PC-9 (cell line): ENCODE results near the gene LCE2C. TPM values are rescaled to one million over a fixed set of nuclear protein-coding genes. Genes with fewer than 3 reads are reported as not detected.
"Not testable (repeated sequence)": the region's sequence is repeated elsewhere in the genome, so short reads cannot be mapped to it uniquely, and the experiment has no call there.

Experiments used
- Bru-seq: library from RNA; stranded (reverse); fragments of 400-500 nt; gene quantifications from one replicate; lab custom pipeline; 2021; lab: Mats Ljungman, UMichigan
- BruChase-seq, 2 experiments: library from RNA; stranded (reverse); fragments of 400-500 nt; gene quantifications; one replicate each; lab custom pipeline; 2021; lab: Mats Ljungman, UMichigan
- BruUV-seq: library from RNA; stranded (reverse); fragments of 400-500 nt; replicated peaks from 2 replicates; lab custom pipeline; 2021; lab: Mats Ljungman, UMichigan
- CTCF ChIA-PET: fragments of 300-600 bp; sonication (Branson Sonifier 250); formaldehyde crosslinking; loops from one replicate; lab custom pipeline; 2022; ENCODE audit warnings: antibody characterized with exemption; lab: Charles Lee
- POLR2A ChIA-PET: fragments of 300-600 bp; sonication (Branson Sonifier 250); formaldehyde crosslinking; loops from one replicate; lab custom pipeline; 2022; ENCODE audit warnings: antibody characterized with exemption; ENCODE audit not compliant: unreplicated experiment; lab: Charles Lee
- DNase-seq, 2 experiments: peaks; one replicate each; pipeline versions ENCODE4 v3.0.0 to v3.0.0-alpha.2; 2015 to 2022; ENCODE audit warnings: mixed read lengths in 1 of 2
- H2AFZ ChIP-seq: fragments of 200-600 bp; sonication (generic); 2 replicates; pipeline ENCODE4 v1.8.1; 2017; ENCODE audit warnings: antibody characterized with exemption
- H3F3A ChIP-seq: fragments of 200-600 bp; sonication (generic); 2 replicates; pipeline ENCODE4 v1.8.1; 2017; ENCODE audit warnings: antibody characterized with exemption, mild to moderate bottlenecking, low read depth; ENCODE audit not compliant: insufficient read depth
- H3K27ac ChIP-seq: fragments of 200-600 bp; sonication (generic); 2 replicates; pipeline ENCODE4 v1.6.1; 2016; ENCODE audit warnings: mixed run types
- H3K27me3 ChIP-seq: fragments of 200-600 bp; sonication (generic); 2 replicates; pipeline ENCODE4 v1.6.1; 2016; ENCODE audit warnings: low read depth, mixed run types; ENCODE audit not compliant: insufficient read depth
- H3K36me3 ChIP-seq: fragments of 200-600 bp; sonication (generic); 2 replicates; pipeline ENCODE4 v1.6.1; 2016; ENCODE audit warnings: low read depth, mixed run types
- H3K4me1 ChIP-seq: fragments of 200-600 bp; sonication (generic); replicated peaks from 2 replicates; pipeline ENCODE4 v1.6.1; 2016; ENCODE audit warnings: mixed run types; ENCODE audit not compliant: insufficient read depth
- H3K4me2 ChIP-seq: fragments of 200-600 bp; sonication (generic); 2 replicates; pipeline ENCODE4 v1.6.1; 2017; ENCODE audit warnings: mixed run types
- H3K4me3 ChIP-seq: fragments of 200-600 bp; sonication (generic); 2 replicates; pipeline ENCODE4 v1.6.1; 2016; ENCODE audit warnings: mixed run types
- H3K79me2 ChIP-seq: fragments of 200-600 bp; sonication (generic); 2 replicates; pipeline ENCODE4 v1.6.1; 2017; ENCODE audit warnings: low read depth, mixed run types
- H3K9me2 ChIP-seq: fragments of 200-600 bp; sonication (generic); 2 replicates; pipeline ENCODE4 v1.8.1; 2017; ENCODE audit warnings: mild to moderate bottlenecking; ENCODE audit not compliant: insufficient read depth
- H3K9me3 ChIP-seq: fragments of 200-600 bp; sonication (generic); 2 replicates; pipeline ENCODE4 v1.8.1; 2016; ENCODE audit warnings: low read depth; ENCODE audit not compliant: insufficient read depth
- H4K20me1 ChIP-seq: fragments of 200-600 bp; sonication (generic); 2 replicates; pipeline ENCODE4 v1.8.1; 2017; ENCODE audit not compliant: insufficient read depth
- EZH2 ChIP-seq: fragments of 200-600 bp; sonication (generic); IDR thresholded peaks from 2 replicates; pipeline ENCODE4 v1.8.0; 2017; ENCODE audit warnings: antibody characterized with exemption, low read depth
- intact Hi-C: fragments of 100-400 bp; cut with micrococcal nuclease; formaldehyde crosslinking; loops from one replicate; pipeline ENCODE4 v1.10.0; 2022; ENCODE audit not compliant: unreplicated experiment
- long read RNA-seq: library from polyadenylated mRNA; stranded (forward); transcript quantifications from one replicate; pipeline ENCODE4 v2.0.0, GENCODE V29; 2022
- total RNA-seq: library from RNA; stranded (reverse); gene quantifications from 2 replicates; pipeline ENCODE4 v1.2.3, GENCODE V29; 2021
- TF ChIP-seq, protein P1 (sequence below): fragments of 200-600 bp; sonication (generic); conservative IDR thresholded peaks from 2 replicates; pipeline ENCODE4 v1.6.1; 2017; ENCODE audit warnings: mixed run types, antibody characterized with exemption, mild to moderate bottlenecking, moderate library complexity

The LCE2C gene, protein sequence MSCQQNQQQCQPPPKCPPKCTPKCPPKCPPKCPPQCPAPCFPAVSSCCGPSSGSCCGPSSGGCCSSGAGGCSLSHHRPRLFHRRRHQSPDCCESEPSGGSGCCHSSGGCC
- not detected in 2 replicates for total RNA-seq
- not detected for Bru-seq, nascent RNA
- BruChase-seq, experiment 1, labeled RNA remaining after a 2-hour chase = not detected
- not detected for BruChase-seq, experiment 2, labeled RNA remaining after a 6-hour chase
- long read RNA-seq = 0 reads

DNA sequence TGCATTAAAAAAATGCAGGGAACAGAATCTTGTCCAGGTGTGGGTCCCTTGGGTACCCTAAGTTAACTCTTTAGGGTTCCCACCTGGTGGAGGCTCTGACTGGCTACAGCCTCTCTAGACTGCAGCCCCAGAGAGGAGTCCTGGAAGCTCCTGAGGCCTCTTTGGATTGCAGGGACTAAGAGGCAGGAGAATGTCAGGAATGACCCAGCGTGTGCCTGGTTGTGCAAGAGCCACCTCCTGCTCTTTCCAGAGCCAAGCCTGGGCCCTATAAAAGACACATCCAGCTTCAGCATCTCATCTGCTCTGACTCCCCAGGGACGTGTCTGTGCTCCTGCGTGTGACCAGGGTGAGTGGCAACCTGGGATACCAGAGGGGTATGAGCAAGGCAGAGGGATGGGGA is at the start of gene LCE2C:
TSS of gene LCE2C (plus strand) at position 297 of the 400 bp plus-strand sequence. CDS start 737 bp downstream, outside the sequence.
- CTCF ChIA-PET, POLR2A ChIA-PET, H3K9me3 ChIP-seq, intact Hi-C loops, H3K27ac ChIP-seq, H4K20me1 ChIP-seq, H3K79me2 ChIP-seq, H3K36me3 ChIP-seq, H3K4me3 ChIP-seq, H3K9me2 ChIP-seq, DNase-seq, H3F3A ChIP-seq, H3K4me2 ChIP-seq, H3K4me1 ChIP-seq, H2AFZ ChIP-seq, BruUV-seq: not testable (repeated sequence)
- peaks cover 65% of the 10 kb centered on the region for H3K27me3 ChIP-seq

DNA sequence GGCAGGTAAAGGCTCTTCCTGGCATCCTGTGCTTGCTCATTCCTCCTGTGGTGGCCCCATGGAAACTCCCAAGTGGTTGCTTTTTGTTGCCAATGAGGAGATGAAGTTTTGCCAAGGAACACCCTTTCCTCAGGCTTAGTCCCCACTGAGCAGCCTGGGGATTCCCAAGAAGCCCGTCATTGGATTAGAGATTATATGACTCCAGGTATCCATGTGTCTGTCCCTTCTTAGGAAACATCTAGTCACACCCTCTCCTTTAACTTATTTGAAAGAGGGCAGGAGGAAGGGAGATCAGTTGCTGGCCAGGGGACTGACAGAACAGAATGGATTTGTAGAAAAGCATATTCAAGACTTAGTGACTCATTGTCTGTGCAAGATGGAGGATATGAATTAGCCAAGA is 48.3 kb upstream of the LCE2C start:
- Histone ChIP-seq H3K9me3 (no peaks in the 10 kb centered on the region), H3K9me2 (no peaks in the 10 kb centered on the region), H3K27me3 (peaks cover 19% of the 10 kb centered on the region), H3K79me2 (no peaks in the 10 kb centered on the region), H3K27ac (no peak overlapping the region), H3F3A (no peaks in the 10 kb centered on the region), H3K4me1 (no peaks in the 10 kb centered on the region), H3K4me3 (no peak overlapping the region), H2AFZ (no peak overlapping the region), H4K20me1 (no peaks in the 10 kb centered on the region), H3K36me3 (no peaks in the 10 kb centered on the region), H3K4me2 (no peak overlapping the region)
- ChIA-PET CTCF (no interaction called here), POLR2A (no interaction called here)
- intact Hi-C loops = no loop called here
- no peak for DNase-seq
- BruUV-seq = no TSS peak
- no peak for TF ChIP-seq EZH2
- TF ChIP-seq, protein P1, sequence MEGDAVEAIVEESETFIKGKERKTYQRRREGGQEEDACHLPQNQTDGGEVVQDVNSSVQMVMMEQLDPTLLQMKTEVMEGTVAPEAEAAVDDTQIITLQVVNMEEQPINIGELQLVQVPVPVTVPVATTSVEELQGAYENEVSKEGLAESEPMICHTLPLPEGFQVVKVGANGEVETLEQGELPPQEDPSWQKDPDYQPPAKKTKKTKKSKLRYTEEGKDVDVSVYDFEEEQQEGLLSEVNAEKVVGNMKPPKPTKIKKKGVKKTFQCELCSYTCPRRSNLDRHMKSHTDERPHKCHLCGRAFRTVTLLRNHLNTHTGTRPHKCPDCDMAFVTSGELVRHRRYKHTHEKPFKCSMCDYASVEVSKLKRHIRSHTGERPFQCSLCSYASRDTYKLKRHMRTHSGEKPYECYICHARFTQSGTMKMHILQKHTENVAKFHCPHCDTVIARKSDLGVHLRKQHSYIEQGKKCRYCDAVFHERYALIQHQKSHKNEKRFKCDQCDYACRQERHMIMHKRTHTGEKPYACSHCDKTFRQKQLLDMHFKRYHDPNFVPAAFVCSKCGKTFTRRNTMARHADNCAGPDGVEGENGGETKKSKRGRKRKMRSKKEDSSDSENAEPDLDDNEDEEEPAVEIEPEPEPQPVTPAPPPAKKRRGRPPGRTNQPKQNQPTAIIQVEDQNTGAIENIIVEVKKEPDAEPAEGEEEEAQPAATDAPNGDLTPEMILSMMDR = no peak

GRCh38 chr1:152630596-152630995 is 44.5 kb upstream of the LCE2C start:
- H3K4me3 ChIP-seq = no peak overlapping the region

More at GRCh38 chr1:152630596-152630995, 44.5 kb upstream of the LCE2C start:
- H3K4me1 ChIP-seq = no peaks in the 10 kb centered on the region
- H3K79me2 ChIP-seq = no peaks in the 10 kb centered on the region
- no TSS peak for BruUV-seq
- no peaks in the 10 kb centered on the region for H4K20me1 ChIP-seq
- no peaks in the 10 kb centered on the region for H3K36me3 ChIP-seq
- no peaks in the 10 kb centered on the region for H3K9me3 ChIP-seq
- no peaks in the 10 kb centered on the region for H3F3A ChIP-seq
- 0 out of 2 replicates have a peak, but pooled peaks cover 8% of the 10 kb centered on the region for H3K27me3 ChIP-seq
- no peak overlapping the region for H3K27ac ChIP-seq
- ChIA-PET POLR2A (no interaction called here), CTCF (no interaction called here)
- intact Hi-C loops = no loop called here
- no peaks in the 10 kb centered on the region; the same call in 1 of the 2 replicates for H3K9me2 ChIP-seq
- no peak overlapping the region for H3K4me2 ChIP-seq
- TF ChIP-seq, protein P1 = no peak
- TF ChIP-seq EZH2 = no peak
- no peak for DNase-seq
- no peak overlapping the region for H2AFZ ChIP-seq
